ENCODE results near the gene LPAR5.
"Not testable (repeated sequence)": the region's sequence is repeated elsewhere in the genome, so short reads cannot be mapped to it uniquely, and the experiment has no call there.

- TF ChIP-seq CTCF (conservative IDR thresholded peaks at IDR 0.05; ENCODE audit: low read depth, low read length); EZH2phosphoT487 (IDR thresholded peaks at IDR 0.05; ENCODE audit: borderline replicate concordance, low read length): not testable (repeated sequence)
These were observed 40.1 kb downstream of the LPAR5 start for GRCh38 chr12:6595673-6596072.

All from PC-3 (cell line).